Endometrium (tissue), 2 donors: ENCODE results near the gene PRKCH.
"Not testable (repeated sequence)": the region's sequence is repeated elsewhere in the genome, so short reads cannot be mapped to it uniquely, and the experiment has no call there.

ENCODE experiments used
- FAIRE-seq: peaks from 2 replicates; lab custom pipeline; 2012; peaks lifted over from hg19 to GRCh38; lab: Jason Lieb, UNC
- donor health status: control.
- donor health status: control.

PRKCH gene

DNA sequence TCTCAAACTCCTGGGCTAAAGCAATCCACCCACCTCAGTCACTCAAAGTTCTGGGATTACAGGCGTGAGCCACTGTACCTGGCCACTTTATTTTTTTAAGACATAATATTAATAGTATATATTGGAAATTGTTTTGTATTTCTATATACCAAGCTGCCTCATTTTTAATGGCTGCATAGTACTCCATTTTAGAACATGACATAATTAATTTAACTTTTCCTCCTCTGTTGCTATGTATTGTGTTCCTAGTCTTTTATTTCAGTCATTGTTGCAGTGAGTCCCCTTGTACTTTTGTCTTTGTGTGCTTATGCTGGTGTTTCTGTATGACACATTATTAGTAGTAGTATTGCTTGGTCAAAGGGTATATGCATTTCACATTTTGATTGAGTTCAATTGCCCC is 138.7 kb downstream of the PRKCH start:
- FAIRE-seq = no peak

DNA sequence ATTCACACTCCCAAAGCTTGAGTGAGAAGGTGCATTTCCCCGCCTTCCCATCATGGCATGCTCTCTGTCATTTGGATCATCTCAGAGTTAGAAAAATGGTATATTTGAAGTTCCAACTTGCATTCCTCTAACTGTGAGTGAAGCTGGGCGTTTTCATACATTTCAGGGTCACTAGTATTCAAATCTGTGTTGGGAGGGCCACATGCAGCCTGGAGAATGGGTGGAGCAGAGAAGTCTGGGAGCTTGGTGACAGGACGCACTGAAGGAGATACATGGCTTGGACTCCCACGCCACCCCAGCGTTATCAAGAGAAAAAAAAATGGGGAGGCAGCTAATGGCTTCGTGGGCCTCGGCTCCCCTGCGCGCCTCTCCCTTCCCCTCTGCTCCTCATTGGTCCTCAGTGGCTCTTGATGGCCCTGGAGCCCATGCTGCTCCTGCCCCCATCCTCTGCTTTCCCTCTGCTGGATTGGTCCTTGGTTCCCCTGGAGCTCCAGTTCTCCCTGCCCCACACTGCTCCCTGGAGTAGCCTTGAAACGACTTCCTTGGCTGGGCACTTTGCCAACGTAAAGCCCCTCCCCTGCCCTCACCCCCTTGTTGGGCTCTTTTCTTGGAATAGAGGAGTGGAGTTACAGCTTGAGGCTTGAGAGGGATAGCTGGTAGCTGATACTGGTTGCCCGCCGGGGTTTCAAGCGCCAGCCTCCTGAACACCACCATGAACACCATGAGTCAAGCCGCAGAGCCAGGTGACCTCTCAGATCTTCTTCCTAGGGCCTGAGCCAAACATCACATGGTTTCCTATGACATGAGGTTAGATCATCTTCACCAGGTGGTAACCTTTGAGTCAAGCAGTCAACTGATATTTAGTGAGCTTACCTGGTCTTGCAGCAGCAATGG is 139.6 kb downstream of the PRKCH start:
- no peak for FAIRE-seq

DNA sequence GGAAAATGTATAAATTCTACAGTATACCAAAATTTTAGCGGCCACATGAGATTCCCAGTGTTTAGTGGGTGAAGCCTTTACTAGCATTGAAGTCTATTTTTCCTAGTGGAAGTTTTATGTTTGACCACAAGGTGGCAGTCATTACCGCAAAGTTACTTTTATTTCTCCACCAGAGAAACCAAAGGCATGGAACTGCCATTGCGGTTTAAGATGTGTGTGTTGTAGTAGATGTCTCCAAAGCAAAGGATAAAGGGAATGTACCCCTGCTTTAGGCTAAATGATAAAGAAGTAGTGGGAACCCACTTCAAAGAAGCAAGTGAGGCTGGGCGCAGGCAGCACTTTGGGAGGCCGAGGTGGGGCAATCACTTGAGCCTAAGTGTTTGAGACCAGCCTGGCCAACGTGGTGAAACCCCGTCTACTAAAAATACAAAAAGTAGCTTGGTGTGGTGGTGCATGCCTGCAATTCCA is 140.5 kb downstream of the PRKCH start:
- peak; percentile 85 for FAIRE-seq

DNA sequence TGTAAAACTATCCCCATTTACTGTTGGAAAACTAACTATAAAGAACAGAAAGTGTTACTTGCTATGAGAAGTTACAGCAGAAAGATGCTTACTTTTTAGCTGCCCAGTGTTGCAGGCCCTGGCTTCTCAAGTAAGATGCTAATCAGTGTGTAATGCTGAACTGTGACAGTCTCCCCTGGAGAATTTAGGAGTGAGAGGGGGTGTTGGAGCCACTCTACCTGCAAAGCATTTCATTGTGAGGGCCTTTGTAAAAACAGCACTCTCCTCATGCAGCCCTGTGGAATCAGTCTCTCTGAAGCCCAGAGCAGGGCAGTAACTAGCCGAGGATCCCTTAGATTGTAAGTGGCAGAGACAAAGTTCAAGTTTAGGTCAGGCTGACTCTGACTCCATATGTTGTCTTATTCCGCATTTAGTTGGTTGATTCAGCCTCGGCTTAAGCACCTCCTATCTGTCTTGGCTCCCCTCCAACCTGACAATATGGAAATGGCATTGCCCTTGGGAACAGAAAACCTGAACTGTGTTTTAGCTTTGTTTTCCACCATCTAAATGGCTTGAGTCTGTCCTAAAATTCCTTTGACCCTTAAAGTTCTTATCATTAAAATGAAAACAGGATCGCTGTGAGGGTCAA is 141.3 kb downstream of the PRKCH start:
- FAIRE-seq = no peak

DNA sequence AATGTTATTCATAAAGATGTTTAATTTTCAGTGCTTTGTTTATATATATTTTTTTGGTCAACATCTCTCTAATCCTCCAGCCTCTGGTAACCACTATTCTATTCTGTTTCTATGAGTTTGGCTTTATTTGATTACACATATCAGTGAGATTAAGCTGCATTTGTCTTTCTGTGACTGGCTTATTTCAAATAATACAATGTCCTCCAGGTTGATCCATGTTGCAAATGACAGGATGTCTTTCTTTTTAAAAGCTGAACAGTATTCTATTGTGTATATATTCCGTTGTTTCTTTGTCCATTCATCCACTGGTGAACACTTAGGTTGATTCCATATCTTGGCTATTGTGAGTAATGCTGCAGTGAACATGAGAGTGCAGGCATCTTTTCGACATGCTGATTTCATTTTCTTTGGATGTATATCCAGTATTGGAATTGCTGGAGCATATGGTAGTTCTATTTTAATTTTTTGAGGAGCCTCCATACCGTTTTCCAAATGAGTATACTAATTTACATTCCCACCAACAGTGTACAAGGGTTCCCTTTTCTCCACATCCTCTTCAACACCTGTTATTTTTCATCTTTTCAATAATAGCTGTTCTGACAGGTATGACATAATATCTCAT is 142.4 kb downstream of the PRKCH start:
- no peak for FAIRE-seq

DNA sequence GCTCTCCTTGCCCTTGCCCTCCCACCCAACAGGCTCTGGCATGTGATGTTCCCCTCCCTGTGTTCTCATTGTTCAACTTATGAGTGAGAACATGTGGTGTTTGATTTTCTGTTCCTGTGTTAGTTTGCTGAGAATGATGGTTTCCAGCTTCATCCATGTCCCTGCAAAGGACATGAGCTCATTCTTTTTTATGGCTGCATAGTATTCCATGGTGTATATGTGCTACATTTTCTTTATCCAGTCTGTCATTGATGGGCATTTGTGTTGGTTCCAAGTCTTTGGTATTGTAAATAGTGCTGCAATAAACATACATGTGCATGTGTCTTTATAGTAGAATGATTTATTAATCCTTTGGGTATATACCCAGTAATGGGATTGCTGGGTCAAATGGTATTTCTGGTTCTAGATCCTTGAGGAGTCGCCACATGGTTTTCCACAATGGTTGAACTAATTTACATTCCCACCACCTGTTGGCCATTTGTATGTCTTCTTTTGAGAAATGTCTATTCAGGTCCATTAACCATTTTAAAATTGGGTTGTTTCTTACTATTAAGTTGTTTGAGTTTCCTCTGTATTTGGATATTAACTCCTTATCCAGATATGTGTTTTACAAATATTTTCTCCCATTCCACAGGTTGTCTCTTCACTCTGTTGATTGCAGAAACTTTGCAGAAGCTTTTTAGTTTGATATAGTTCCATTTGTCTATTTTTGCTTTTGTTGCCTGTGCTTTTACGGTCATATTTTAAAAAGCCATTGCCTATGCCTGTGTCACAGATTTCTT is 143.4 kb downstream of the PRKCH start:
- FAIRE-seq = not testable (repeated sequence)

DNA sequence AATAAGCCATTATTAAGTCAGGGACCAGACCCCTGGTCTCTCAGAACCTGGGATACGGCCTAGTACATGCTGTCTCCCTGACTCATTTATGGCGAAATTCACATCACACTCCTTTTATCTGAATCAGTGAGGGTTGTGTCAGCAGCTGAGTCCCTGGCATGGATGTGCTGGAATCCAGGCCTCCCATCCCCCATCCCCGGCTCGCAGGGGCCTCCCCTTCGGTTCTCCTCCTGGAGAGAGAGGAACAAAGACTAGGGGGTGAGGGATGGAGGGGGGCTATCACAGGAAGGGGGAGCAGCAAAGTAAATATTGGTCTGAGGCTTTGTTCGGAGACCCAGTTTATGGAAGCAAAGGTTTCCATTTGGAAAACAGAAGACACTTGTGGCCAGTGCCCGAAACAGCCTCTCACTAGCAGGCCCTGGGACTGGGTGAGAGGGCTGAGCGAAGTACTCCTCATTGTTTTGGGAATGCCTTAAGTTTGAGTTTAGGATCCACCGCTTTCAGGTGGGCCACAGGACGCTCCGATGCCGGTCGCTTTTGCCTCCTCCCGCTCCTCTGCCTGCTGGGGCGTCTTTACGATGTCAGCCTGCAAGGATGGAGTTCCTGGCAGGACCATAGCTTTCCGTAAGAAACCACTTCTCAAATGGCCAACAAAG is 145.0 kb downstream of the PRKCH start:
- FAIRE-seq = no peak

DNA sequence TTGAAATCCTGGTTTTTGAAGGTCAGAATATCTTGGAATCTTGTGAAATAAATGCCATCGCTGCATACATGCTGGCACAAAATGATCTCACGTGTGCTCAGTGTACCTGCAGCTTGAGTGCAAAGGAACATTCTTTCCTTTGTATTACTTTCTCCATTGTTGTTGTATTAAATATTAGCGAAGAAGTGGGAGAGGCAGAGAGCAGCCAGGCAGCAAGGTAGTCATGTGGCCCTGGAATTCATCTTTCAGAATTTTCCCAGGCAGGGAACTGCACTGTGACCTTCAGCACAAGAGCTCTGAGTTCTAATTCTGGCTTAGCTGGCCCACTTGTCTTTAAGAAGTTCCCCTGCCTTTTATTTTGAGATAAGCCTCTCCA is 145.5 kb downstream of the PRKCH start:
- no peak for FAIRE-seq

DNA sequence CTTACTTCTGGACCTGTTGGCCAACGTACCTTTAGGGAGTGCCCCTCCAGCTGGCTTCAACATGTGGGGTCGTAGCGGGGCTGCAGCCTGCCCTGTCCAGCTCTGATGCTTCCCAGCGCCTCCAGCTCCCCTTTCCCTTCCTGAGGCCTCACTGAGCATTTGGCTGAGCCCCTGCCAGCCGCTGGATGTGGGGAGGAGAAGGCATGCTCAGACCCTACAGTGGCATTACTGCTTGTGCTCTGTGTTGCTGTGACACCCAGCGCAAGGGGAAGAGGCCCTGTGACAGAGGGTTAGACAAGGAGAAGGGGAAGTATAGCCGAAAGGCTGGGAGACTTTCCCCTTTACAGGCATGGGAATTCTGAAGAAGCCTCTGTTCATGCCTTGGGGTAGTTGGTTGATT is 145.9 kb downstream of the PRKCH start:
- no peak for FAIRE-seq

DNA sequence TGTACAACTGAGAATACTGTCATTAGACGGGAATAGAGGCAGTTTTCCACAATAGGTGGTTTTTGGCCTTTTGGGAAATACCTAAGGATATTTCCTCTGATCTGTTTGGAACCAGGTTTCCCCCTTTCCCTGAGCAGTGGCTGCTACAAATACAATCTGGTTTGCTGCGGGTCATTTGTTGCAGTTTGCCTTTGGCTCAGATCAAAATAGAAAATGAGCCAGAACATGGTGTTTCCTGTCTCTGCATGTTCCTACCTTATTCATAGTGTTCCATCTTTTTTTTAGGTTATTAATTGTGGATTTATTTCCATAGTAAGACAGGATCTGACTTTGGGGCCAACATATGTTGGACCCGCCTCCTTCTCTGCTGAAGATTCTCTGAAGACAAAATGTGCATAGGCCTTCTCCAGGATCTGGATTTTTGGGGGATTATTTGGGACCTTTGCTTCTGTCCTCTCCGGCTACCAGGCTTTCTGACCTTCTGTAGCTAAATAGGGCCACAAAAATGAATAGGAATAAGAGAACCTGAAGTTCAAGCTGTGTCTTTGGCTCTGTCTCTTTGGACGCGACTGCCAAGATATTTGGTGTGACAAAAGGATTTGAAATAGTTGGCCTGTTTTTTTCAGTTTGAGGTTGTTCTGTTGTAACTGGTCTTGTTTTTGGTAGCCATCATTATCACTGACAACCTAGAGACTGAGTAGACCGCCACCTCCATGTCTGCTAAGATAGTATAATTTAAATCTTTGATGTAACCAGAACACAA is 146.9 kb downstream of the PRKCH start:
- FAIRE-seq = no peak

DNA sequence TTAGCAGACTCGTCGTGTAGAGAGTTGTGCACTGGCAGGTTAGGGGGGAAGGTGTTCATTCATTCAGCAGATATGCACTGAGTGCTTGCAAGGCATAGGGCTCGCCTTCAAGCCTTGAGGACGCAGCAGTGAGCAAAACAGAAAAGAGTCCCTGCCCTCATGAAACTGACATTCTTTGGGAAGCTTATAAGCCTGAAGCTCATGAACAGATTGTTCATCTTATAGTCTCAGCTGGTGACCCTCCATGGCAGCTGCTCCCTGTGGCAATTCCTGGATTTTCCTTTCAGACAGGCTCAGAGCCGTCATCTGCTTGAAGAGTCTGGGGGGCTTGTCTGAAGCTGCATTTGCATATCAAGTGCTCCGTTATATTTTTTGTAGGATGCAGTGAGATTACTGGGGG is 148.4 kb downstream of the PRKCH start:
- no peak for FAIRE-seq

DNA sequence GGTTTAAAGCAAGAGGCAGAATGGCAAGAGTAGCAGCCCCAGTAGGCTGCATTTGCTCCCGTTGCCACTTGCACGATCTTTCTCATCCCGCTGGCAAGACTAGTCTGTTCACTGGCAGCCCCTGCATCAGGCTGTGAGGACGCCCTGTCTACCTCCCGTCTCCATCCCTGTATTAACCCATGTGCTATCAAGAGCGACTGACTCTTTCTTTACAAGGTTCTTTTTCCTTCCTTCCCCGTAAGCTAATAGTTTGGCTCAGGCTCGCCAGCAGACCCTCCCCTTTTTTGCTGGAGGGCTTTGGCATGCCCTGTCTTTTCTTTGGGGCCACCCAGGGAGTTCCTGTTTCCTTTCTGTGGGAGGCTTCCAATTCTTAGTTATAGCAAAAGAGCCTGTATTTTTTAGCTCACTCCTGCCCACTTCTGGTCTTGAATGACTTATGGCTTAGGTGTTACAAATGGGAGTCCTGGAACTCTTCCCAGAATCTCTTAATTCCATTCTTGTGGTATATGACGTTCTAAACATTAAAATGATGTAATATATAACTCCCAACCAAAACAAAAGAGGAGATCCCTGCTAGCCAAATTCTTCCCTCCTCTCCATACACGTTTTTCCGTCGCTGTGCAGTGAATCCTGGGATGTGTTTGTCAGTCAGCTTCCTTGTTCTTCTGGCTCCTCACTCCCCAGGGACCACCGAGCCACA is 149.0 kb downstream of the PRKCH start:
- FAIRE-seq = no peak

DNA sequence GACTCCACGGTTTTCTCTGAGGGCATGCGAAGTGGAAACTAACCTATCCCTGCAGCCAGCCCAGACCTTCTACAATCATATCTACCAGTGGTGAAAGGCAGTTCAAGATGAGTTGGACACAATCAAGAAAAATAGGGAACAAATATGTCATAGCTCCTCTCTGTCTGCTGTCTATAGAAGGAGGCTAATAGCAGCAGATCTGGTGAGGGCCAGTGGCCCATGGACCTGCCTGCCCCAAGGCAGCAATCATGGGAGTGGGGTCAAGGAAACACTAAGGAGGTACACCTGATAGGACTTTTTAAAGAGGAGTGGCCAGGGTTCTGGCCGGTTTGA is 149.5 kb downstream of the PRKCH start:
- no peak for FAIRE-seq

DNA sequence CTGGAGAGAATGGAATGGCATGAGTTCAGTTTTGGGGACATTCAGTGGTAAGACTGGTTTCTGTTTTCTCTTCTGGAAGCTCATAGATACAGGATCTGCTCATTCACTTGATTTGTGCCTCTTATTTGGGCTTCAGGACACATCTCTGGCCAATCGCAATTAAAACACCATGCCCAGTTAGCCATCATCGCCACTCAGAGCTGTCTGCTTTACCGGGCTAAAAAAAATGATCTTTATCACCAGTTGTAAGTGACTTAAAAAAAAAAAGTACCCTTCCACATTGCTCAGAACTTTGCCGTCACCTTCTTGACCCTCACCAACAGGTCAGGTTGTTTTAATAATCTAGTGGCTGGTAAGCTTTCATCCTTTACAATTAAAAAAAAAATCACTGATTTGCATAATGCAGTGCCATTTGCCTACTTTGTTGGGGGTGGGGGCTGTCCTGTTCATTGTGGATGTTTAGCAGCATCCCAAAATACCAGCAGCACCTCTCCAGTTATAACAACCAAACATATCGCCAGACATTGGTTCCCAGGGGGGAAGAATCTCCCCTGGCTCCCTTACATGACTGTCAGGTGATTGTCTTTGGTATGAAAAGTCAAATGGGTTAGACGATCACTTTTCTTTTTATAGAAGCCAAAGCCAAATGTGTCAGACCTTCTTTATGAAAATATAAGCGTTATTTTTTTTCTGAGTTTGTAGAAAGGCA is 150.1 kb downstream of the PRKCH start:
- no peak for FAIRE-seq

DNA sequence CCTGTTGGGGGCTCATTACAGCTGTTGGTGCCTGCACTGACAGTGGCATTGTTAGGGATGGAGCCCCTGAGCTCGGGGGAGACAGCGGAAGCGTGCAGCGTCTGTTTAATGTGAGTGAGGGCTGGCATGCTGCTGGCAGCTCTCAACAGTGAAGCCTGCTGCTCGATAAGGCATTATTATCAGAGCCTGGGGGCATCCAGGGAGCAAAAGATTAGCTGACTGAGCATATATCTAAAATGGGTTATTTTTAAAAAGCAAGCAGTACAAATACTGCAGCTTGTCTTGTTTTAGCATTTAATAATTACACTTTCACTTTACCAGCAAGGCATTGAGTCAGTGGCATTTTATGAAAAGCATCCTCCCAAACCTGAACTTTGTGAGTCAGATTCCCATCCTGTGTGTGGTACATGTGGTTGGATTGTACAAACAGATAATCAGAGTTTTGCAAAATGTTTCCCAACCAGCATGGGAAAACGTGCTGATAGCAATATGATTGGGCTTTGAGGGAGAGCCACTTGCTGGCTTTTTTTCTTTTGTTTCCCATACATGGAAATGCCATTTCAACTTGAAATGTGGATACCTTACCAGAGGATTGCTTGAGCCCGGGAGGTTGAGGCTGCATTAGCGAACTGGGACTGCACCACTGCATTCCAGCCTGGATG is 150.8 kb downstream of the PRKCH start:
- no peak for FAIRE-seq

DNA sequence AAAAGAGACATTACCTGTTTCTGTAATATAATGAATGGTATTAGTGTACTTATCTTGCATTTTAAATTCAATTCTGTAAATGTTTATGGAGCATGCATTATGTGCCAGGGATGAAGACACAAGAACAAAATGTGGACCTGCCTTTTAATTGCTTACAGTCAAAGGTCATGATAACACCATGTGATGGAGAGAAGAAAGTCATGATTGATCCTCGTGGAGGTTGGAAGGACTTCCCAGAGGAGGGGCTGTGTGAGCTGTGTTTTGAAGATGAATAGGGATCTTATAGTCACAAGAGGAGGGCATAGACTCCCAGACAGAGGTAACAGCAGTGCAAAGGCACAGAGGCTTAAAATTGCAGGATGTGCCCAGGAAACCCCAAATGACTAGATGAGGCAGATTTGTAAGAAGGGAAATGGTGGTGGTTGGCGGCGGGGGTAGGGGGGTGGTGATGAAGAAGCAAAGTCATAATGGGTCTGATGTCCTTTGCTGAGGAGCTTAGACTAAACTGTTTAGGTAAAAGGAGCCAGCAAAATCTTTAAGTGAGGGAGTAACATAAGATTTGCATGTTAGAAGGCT is 151.5 kb downstream of the PRKCH start:
- no peak for FAIRE-seq

DNA sequence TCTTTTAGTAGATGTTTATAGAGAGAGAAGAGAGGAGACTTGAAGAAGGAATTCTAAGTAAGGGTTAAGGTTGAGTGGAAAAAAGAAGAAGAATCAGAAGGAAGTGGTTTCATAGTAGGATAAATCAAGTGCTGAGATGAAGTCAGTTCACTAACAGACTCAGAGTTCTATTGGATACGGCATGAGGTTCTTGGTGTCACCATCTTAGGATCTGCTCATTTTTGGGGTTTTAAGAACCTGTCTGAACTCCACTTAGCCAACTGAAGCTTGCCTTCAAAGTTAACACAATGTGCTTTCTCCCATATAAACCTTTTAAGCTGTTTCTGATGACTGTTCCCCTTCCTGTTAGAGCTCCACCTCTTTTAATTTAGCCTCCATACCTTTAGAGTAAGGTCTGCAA is 152.6 kb downstream of the PRKCH start:
- no peak for FAIRE-seq

DNA sequence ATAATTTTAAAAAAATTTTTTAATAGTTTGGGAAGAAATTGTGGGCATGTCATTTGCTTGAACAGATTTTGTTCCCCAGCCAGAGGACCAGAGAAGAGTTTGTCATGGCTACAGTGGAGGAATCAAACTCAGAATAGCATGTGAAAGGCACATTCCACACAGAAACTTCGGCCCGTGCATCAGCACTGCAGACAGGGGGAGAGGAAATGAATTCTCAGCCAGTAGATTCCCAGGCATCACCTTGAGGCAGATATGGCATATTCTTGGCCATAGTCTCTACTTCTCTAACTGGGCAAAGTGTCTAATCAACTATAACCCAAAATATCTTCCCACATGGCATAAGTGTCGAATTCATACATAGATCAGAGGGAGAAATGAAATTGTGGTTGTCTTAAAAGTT is 153.3 kb downstream of the PRKCH start:
- no peak for FAIRE-seq

DNA sequence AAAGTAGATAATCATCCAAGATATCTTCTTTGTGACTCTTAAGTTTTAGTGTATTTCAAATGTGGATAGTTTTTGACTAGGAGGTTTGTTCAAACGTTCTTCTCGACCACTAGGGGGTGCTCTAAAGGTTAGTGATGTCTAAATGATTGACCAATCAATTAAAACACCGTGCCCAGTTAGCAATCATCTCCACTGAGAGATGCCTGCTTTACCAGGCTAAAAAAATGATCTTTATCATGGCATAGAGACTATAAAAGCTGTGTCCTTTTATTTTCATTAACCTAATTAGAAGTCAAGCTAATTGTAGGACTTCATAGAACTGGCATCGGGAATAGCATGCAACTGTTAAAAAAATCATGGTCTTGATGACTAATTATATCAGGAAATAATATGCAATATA is 153.9 kb downstream of the PRKCH start:
- FAIRE-seq = peak; percentile 26
